ENCODE results near the gene ULK4.

ULK4 gene

DNA sequence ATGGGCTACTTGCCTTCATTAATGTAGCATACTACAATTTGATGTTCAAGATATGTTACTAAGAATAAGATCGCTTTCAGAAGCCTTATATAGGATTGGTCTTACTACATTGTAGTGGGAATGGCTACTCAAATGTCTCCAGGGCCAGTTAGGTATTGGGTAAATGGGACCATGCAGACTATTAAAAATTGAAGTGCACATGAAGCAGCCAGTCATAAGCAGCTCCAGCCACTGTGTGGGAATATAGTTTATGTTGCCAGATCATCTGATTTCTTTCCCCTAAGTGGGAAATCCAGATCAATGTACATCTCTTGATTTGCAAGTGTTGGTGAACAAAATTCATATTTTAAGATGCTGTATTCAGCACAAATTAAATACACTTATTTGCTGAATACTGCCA is 757.5 kb downstream of the ULK4 start:
- DNase-seq: no peak

DNA sequence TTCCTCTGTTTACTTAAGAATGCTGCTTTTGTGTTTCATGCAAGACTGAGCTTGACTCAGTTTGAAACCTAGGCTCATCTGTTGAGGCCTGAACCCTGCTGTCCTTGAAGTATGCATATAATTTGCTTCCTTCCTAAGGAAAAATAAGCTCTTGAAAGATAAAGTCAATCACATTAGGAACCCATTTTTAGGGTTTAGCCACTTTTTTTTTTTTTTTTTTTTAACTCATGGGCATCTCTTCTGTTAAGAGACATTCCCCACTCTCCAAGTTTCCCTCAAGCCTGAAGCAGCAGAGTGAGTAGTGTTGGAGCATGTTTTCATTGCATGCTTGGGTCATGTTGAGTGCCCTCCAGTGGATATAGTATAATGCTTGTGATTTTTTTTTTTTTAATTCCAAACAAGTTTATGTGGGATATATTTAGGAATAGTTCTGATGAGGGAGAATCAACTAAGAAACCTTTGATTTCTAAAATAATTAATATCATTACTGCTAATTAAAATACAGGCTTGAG is 759.0 kb downstream of the ULK4 start:
- no peak for DNase-seq

DNA sequence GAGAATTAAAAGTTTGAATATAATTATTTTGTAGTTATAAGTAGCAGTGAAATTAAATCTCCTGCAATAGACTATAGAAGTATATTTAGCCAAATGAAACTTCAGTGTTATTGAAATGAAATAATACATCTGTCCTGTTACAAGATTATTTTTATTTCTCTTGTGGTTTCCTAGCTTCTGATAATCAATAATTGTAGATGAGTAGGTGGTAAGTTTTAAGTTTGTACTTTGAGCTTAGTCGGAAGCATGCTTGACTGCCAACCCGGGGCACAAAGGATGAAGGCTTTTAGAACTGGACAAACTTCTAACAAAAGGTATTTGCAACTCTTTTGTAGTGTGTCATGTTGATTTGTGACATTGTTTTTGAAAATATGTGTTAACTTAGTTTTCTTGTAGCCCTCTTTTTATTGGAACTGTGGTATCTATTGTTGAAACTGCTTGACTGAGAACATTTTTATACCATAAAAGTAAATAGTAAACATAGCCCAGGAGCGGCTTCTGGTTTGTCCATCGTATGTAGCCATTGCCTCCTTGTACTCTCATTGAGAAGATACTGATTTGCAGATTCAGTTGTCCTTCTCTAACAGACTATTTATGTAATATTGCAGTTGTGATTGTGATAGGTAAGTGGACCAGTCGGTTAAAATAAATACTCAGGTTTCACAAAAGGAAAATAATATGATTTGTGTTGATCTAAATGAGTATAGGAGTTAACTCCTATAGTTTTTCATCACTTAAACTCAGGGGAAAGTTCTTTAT is 759.6 kb downstream of the ULK4 start:
- DNase-seq: no peak

DNA sequence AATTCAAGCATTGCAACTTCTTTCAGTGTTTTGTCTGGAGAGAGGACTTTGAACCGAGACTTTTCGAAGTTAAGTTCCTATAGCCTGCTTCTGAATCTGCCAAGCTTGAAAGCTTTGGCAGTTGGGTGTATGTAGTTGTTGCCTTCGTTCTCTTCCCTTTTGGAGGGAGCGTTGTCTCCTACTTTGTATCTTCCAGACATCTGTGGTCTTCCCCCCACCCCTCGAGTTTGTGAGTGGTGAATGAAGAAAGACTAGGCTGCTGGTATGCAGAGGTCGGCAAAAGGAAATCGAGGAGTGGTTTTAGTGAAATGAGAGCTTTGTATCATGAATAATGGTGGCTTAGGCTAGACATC is 761.3 kb downstream of the ULK4 start:
- DNase-seq: no peak

DNA sequence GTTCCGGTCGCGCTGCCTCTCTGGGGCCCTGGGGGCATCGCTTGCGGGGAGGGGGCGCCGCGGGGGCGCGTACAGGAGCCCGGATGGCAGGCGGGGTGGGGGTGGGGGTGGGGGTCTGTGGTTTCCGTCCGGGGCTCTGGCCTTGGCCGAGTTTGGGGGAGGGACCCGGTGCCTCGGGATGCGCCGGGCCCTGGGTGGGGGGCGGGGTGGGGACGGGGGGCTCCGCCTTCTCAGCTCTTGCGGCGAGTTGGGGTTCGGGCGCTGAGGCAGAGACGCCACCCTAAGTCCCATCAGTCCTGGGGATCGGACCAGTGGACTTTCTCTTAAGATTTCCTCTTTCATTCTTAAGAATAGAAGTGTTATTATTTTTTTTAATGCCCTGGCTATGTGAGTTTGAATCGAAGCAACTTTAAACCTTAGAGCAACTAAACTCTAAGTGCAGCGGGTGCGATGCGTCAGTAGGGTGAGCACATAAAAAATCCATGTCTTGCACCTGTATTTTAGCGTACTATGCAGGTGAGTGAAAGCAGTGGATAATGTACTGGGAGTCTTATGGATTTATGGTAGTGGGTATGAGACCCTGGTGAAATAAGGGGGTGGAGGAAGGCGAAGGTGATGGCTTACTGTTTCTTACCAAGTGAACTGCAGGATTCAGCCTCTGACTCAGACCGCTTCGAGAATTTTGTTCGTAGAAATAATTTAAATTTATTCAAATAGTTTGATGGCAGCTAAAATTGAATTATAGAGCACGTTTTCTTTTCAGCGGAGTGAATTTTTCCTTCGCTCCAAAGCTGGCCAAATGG is 761.8 kb downstream of the ULK4 start:
- DNase-seq: peak; percentile 50

DNA sequence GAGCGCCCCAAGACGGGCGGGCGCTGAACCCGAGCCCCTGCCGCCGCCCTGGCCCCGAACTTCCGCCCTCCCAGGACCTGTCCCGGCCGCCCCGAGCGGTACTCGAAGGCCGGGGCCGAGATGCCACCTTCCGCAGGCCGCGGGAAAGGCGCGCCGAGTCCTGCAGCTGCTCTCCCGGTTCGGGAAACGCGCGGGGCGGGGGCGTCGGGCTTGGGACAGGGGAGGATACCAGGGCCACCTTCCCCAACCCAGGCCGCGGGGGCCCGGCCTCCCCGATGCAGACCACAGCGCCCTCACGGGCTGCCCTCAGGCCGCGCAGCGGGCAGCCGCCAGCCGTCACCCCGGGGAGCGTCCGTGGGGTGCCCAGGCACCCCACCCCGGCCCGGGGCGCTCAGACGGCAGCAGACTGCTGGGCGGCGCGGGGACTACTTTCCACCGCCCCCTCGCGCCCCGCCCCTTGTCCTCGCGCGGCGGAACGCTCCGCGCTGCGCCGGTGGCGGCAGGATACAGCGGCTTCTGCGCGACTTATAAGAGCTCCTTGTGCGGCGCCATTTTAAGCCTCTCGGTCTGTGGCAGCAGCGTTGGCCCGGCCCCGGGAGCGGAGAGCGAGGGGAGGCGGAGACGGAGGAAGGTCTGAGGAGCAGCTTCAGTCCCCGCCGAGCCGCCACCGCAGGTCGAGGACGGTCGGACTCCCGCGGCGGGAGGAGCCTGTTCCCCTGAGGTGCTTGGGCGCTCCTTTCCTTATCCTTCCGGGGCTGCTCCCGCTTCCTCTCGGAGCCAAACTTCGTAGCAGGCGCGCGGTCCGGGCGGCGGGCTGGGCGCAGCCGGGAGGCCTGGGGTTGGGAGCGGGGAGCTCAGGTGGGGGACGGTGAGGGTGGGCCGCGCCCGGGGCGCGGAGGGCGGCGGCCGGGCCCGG is 762.7 kb downstream of the ULK4 start, which contains the start of gene CTNNB1:
CTNNB1 (plus strand) TSS at position 556 of the 916 bp plus-strand sequence. CDS start 24,564 bp downstream, outside the sequence.
- DNase-seq: peak; percentile 89

DNA sequence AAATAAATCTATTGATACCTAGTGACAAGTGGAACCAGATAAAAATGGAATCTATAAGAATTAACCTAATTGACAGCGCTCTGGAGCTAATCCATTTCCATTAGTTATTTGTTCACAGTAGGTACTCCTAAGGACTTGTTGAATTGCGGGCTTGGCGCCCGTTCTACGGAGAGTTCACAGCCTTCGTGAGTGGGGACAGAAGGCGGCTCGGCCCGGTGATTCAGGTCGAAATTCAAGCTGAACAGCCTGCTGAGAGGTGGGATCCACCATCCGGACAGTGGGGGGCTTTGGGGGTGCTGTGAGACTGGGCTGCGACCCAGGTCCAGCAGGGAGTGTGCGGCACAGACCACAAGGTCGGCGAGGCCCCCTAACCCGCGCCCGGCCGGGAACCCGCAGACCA is 763.4 kb downstream of the ULK4 start:
- no peak for DNase-seq

DNA sequence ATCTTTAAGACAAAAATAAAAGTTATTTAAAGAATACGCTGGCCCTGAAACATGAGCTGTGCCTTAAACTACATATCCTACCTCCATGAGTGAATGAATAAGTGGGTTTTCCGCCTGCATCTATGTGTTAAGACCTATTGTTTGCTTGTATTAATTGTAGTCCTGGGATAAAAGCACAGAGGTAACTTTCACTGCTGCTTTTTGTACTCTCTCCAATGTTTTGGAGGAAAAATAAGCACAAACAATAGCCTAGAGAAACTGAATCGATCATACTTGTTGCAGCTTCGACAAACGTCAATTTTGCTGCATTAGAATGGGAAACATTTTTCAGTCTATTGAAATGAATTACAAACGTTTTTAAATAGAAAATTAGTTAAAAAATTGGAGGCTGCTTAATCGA is 763.9 kb downstream of the ULK4 start:
- DNase-seq: no peak

Measured in CD4-positive, alpha-beta T cell treated with Interferon gamma for 1 hour (primary cell).